ENCODE measurements around the gene ULBP2.
"Not testable (repeated sequence)": the region's sequence is repeated elsewhere in the genome, so short reads cannot be mapped to it uniquely, and the experiment has no call there.

ULBP2 gene

GRCh38 chr6:149950423-149950822, 8.6 kb downstream of the ULBP2 start:
- DNase-seq (ENCODE audit: low read depth): no peak

- DNase-seq (ENCODE audit: low read depth): no peak
These were observed 9.3 kb downstream of the ULBP2 start for GRCh38 chr6:149951096-149951495.

GRCh38 chr6:149951626-149952025, 9.8 kb downstream of the ULBP2 start:
- no peak for DNase-seq (ENCODE audit: low read depth)

GRCh38 chr6:149953390-149953789, 11.6 kb downstream of the ULBP2 start:
- not testable (repeated sequence) for DNase-seq (ENCODE audit: low read depth)

GRCh38 chr6:149953934-149954327, 12.1 kb downstream of the ULBP2 start:
- not testable (repeated sequence) for DNase-seq (ENCODE audit: low read depth)

- not testable (repeated sequence) for DNase-seq (ENCODE audit: low read depth)
These were observed 12.6 kb downstream of the ULBP2 start for GRCh38 chr6:149954328-149954983.

- DNase-seq (ENCODE audit: low read depth): not testable (repeated sequence)
These were observed 13.3 kb downstream of the ULBP2 start for GRCh38 chr6:149954984-149955653.

- DNase-seq (ENCODE audit: low read depth): not testable (repeated sequence)
These were observed 14.0 kb downstream of the ULBP2 start for GRCh38 chr6:149955654-149956317.

- DNase-seq (ENCODE audit: low read depth): not testable (repeated sequence)
These were observed 16.3 kb downstream of the ULBP2 start for GRCh38 chr6:149958124-149958523.

- not testable (repeated sequence) for DNase-seq (ENCODE audit: low read depth)
These were observed 18.0 kb downstream of the ULBP2 start for GRCh38 chr6:149959806-149960205.

- no peak for DNase-seq (ENCODE audit: low read depth)
These were observed 18.7 kb downstream of the ULBP2 start for GRCh38 chr6:149960488-149960887.

- DNase-seq (ENCODE audit: low read depth): no peak
These were observed 20.1 kb downstream of the ULBP2 start for GRCh38 chr6:149961728-149962425.

GRCh38 chr6:149962461-149963211, 20.8 kb downstream of the ULBP2 start:
- DNase-seq (ENCODE audit: low read depth): no peak

- DNase-seq (ENCODE audit: low read depth): peak; percentile 36
These were observed 21.3 kb downstream of the ULBP2 start for GRCh38 chr6:149963212-149963461.

- DNase-seq (ENCODE audit: low read depth): peak; percentile 58
These were observed 21.9 kb downstream of the ULBP2 start, which contains the start of gene ULBP1 for GRCh38 chr6:149963462-149964307. ULBP1 (plus strand) TSS chr6:149963943; CDS start chr6:149964050, 107 bp downstream.

- no peak for DNase-seq (ENCODE audit: low read depth)
These were observed 22.7 kb downstream of the ULBP2 start for GRCh38 chr6:149964308-149965193.

- no peak for DNase-seq (ENCODE audit: low read depth)
These were observed 23.6 kb downstream of the ULBP2 start for GRCh38 chr6:149965194-149966020.

GRCh38 chr6:149966319-149966718, 24.5 kb downstream of the ULBP2 start:
- not testable (repeated sequence) for DNase-seq (ENCODE audit: low read depth)

GRCh38 chr6:149967591-149967990, 25.8 kb downstream of the ULBP2 start:
- no peak for DNase-seq (ENCODE audit: low read depth)

Measured in GM04503 (cell line).